G401.6 (cell line): Measurements from ENCODE around the gene FMO3.

Experiments
- FAIRE-seq: peaks from 2 replicates; lab custom pipeline; 2012; peaks lifted over from hg19 to GRCh38; lab: Jason Lieb, UNC

FMO3 gene

DNA sequence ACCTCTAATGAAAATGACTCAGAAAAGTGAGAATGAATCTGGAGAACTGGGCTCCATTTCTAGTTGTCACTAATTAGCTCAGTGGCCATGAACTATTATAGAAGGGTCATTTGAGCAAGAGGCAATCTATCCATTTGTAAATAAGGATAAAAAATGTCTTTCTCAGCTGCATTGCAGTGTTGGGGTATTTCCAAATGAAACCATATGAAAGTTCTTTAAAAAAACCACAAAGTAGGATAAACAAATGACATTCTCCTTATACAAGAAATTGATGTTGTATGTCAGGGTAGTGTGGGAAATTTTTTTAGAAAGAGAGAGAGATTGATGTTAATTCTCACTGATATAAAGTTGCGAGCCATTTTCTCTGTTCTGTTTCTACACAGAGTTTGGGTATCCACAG, 26.0 kb downstream of the FMO3 start:
- no peak for FAIRE-seq

DNA sequence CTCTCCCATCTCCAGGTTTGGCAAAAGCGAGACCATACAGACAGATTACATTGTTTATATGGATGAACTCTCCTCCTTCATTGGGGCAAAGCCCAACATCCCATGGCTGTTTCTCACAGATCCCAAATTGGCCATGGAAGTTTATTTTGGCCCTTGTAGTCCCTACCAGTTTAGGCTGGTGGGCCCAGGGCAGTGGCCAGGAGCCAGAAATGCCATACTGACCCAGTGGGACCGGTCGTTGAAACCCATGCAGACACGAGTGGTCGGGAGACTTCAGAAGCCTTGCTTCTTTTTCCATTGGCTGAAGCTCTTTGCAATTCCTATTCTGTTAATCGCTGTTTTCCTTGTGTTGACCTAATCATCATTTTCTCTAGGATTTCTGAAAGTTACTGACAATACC, 26.4 kb downstream of the FMO3 start:
- FAIRE-seq, result no peak

DNA sequence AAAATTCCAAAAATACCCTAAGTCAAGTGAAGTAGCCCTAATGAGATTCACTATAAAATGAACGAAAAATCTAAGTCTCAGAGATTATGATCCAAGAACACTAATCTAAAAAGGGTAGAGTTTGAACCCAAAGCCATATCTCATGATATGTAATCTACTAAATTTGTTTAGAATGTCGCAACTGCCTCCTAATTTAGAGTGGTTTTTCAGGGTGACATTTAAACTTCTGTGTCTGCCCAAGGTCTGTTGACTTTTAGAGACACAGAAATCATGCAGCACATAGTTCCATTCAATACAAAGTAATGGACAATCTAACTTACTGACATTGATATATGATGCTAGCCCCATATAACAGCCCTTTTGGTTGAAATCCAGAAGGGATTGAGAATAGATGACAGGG, 28.9 kb downstream of the FMO3 start:
- no peak for FAIRE-seq

DNA sequence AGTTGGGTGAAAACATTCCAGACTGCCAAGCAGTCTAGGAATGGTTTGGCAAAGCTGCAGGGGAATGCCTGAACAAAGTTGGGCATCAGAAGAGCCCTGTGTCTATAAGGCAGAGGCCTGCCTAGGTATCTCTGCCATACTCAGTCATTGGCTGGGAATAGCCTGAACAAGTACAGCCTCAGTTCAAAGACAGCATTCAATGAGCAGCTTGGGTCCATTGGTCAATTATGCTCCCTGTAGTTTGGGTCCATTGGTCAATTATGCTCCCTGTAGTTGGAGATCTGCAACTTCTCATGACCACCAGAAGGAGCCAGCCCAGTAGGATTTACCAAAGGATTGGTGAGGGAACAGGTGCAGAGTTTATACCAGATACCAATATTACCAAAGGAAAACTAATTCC, 31.6 kb downstream of the FMO3 start:
- FAIRE-seq, result no peak

DNA sequence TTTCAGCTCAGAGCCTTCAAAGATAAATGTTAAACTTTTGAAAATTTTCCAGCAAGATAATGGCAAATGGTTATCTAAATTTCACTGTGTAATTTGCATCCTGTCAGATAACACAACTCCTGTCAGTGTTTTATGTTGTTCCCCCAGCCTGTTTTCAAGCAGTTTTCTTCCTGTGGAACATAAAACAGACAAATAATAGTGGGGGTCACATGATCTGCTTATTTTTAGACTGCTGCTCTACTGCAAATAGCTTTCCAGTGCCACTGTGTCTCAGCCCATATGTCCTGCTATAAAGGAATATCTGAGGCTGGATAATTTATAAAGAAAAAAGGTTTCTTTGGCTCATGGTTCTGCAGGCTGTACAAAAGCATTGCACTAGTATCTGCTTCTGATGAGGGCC, 32.2 kb downstream of the FMO3 start:
- FAIRE-seq, result no peak

DNA sequence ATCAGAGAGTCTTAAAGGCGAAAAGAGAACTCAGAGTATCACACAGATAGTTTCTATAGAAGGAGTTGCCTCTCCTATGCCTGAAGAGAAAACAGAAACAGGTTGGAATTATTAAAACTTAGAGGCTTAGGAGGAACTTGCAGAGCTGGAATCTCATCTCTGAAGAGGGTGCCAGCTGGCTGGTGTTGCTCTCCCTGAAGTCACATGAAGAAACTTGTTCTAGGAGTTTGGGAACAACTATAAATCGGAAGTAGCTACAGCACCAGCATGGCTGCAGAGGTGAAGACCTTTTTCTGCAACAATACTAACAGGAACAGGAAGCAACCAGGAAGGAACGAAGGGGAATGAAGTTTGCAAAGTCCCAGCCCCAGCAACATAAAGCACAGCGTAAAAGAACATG, 35.8 kb downstream of the FMO3 start:
- FAIRE-seq, result no peak

DNA sequence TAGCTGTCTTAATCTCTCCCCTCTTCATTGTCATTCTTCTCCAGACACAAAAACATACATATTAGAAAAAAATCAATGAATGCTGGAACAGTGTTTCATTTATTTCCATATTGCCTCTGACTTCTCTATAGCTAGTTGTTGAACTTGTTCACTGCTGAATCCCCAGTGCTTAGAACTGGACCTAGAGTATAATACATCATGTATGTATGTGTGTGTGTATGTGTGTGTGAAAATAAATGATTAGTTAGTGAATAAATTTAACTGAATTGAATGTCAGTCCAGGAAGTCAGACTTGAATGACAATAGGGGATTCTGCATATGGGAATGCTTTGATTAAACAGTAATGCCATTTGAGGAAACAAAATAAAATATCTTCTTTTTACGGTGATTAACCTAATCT, 36.4 kb downstream of the FMO3 start:
- FAIRE-seq, result no peak

DNA sequence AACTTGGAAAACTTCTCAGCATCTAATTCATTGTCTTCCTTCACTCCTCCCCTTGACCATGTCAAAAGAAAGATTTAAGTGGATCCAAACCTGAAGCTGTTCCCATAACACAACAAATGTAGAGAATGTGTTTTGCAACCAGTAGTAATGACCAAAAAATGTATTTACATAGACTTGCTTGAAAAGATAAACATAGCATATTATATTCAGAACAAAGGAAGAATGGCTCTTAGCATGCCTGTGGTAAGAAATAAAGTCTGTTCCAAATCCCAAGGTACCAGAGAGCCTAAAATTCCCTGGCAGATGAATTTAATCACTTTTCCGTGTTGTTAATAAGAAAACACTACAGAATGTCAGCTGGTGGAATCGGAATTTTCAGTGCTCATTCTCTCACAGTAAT, 36.8 kb downstream of the FMO3 start:
- no peak for FAIRE-seq

DNA sequence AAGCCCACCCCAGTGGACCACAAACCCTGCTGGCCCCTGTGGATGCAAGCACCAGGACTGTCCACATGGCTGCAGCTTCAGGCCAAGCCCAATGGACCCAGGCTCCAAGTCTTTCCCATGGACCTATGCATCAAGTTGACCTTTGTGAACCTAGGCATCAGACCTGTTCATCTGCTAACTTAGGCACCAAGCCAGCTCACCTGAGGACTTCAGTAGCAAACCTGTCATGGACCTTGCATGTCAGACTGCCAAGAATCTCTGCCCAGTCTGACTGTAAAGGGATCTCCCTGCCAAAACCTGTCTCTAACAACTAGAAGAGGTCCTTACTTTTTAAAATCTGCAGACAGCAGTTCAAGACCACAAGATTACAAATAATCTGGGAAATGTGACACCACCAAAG, 37.8 kb downstream of the FMO3 start:
- no peak for FAIRE-seq

DNA sequence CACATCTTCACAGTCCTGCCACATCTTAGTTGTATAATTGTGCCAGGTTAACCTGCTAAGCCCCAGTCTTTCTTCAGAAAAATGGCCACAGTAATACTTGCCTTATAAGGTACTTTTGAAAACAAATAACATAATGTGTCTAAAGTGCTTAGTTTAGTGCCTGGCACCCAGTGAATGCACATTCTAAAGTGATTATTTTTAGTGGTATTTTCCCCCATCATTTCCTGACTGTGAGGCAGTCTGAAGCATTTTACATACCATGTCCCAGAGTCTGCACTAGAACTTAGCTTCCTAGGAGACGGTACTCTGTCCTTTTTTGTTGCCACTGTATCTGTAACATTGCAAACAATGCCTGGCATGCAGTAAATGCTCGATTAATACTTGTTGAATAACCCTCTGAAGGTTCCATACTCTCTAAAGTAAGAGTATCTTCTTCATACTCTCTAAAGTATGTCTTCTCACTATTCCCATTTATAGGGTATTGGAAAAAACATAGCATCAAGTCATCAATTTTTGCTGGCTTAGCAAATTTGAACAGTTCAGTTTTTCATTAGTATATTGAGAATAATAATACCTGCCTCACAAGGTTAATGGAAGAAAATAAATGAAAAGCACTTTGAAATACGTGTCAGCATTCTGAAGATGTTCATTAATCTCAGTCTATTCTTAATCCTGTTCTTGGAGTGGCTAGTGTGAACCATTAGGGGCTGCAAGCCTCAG, 43.7 kb downstream of the FMO3 start:
- no peak for FAIRE-seq

DNA sequence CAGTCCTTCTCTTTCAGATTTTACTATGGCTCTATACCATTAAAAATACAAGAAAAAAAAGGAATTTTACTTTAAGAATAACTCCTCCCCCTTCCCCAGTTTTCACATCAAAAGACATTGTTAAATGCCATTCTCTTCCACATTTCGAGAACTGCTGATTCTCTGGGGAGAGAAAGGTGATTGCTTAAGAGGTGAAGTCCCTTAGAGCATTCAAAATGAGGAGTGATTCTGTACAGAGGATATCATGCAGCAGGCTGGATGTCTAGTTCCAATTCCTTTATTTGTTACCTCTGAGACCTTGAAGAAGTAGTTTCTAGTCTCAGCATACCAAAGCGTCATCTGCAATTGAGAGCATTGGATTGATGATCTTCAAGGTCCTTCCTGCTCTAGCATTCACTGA, 46.9 kb downstream of the FMO3 start:
- no peak for FAIRE-seq

DNA sequence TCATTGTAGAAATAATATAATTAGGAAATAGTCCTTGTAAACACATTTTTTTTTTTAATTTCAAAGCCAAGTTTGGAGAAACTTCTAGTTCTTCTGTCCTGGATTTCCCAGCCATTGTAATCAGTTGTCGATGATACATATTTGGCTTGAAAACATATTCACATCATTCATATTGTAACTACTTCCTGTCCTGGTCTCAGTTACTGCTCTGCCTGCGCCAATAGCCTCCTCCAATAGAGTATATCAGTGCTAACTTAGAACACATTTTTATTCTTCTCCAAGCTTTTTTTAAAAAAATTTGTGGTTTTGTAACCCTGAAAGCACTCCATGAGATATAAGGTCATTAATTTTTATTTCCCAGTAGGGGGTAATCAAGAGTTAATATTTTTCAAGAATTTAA, 48.3 kb downstream of the FMO3 start:
- FAIRE-seq, result no peak

DNA sequence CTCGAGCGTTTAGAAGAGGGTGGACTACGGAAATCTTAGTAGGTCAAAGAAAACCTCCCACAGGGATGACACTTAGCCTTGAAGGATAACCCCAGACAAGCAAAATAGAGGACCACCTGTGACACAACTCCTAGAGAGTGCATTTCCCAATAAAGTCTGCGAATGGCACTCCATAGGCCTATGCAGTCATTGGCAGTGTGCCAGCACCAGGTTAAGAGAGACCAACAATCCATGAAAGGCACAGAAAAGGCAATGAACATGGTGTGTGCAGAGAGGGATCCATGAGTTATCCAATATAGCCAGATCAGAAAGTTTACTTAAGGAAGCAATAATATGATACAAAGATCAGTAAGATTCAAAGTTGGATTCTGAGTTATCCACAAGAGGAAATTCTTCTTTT, 49.2 kb downstream of the FMO3 start:
- no peak for FAIRE-seq

DNA sequence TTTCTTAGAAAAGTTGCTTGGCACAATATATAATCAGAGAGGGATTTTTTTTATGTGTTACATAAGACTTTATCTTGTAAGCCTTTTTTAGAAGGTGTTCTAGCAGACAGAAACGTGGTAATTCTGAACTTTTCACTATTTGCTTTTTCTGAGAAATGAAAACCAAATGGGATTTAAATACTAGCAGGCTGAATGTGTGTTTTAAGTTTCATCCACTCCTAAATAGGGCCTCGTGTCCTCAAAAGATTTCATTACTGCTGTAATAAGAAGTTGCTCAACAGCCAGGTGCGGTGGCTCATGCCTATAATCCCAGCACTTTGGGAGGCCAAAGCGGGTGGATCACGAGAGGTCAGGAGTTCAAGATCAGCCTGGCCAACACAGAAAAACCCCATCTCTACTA, 49.7 kb downstream of the FMO3 start:
- no peak for FAIRE-seq

DNA sequence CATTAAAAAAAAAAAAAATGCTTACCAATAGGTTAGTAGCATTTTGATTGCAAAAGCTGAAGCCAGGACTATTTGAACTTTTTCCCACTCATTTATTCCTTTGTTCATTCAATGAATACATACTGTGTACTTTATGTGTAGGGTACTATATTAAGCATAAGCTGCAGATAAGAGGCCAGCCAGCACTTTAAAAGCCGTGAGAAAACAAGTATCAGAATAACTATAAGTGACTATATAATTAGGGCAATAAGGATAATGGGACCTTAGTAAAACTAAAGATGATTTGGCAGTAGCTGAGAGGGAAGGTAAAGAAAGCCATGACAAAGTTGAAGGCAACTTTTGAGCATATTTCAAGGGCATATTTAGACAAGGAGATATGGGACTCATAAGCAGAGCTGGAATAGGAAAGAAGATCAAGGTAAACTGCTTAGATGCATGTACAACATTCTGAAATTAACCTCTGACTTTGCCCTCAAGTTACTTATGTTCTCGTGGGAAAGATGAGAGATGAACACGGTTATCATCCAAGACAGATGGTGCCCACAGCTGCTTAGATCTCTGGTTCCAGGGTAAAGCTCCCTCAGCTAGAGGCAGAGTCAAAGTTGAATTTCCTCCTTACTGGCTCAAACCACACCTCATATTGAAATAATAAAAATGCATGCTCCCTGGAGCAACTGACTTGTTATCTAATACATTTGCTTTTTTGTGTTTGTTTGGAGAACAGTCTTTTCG, 50.4 kb downstream of the FMO3 start:
- FAIRE-seq, result no peak

DNA sequence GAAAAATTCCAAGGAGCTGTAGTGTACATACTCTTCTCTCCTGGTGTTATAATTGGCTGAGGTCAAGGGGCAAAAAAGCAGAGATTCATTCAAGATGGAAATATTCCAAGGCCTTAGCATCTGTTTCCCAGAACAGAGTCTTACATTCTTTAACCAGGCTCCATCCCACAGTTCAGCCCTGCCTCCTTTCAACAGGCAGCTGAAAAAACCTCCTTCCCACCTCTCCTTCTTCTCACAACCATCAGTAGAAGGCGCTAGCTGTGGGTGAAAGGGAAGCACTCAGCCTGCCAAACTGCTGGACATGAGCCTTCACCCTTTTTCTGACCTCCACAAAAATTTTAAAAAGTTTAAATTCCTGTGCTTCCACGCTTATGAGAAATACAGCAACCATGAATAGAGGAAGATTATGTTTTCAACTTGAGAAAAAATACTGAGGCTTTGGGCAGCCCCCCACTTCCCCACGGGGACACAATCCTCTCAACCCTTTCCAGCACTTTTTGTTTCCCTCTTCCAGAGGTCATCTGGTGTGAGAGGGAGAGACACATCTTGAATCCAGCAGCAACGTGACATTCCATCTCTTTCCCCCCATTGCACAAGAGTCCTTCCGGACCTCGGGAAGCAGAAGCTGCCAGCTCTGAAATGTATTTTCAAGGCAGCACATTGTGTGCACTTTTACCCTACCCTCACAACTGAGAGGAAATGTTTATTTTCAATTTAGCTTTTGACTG, 51.1 kb downstream of the FMO3 start:
- FAIRE-seq, result no peak

DNA sequence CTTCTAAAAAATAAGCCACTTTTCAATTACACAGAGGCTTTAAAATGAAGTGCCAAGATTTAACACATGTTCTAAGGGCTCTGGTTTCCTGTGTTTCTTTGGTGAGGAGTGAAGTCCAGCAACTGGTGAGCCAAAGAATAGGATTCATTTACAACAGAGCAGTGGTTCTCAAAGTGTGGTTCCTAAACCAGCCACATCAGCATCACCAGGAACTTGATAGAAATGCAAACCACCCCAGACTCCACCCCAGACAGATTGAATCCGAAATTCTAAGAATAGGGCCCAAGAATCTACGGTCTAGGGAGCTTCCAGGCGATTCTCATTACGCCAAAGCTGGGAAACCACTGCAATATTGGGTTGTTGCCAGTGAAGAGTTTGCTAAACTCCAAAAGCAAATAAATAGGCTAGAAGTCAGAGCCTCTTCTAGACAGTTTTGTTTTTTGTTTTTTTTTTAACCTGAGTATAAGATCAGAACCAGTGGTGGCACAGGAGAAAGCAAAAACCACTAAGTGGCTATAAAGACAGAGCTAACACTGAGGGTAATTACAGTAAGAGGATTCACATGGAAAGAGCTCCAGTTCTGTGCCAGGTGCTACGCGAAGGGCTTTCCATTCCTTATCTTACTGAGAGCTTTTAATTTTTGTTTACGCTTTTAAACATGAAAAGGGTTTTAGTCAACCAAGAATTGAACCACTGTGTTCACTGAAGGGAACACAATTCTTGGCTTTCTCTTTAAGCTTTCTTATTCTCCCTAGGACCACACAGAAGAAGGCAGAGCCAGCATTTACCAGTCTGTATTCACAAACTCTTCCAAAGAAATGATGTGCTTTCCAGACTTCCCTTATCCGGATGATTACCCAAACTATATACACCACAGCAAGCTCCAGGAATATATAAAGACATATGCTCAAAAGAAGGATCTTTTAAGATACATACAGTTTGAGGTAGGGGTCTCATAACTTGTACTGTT, 52.0 kb downstream of the FMO3 start:
- FAIRE-seq, result no peak

DNA sequence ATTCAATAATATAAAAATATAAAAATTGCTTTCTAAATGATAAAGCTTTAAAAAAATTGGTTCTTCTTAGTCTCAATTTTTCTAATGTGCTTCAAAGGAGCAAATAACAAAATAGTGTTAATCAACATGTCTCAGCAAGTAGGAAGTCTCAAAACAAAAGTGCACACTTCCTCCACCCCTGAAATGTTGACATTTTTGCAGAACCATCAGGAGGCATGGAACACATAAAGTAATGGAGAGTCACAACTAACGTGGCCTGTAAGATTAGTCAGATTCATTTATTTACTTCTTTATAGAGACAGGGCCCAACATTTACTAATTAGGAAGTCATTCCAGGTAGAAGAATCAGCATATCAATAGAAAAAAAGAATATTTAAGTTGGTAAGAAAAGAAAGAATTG, 59.5 kb downstream of the FMO3 start:
- no peak for FAIRE-seq

DNA sequence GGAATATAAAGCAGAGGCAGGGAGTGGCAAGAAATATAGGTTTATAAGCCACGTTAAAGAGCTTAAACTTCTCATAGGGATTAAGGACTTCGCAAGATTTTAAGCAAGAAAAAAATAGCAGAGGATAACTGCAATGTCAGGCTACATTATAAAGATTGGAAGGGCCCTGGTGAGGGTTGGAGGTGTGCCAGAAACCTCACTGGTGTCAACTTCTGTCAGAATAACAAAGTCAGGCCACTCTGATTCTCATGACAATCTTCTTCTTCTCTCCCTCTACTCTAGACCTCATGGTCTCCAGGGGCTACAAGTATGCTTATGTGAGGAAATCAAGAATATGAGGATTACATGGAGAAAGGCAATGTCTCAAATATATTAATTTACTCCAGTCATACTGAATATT, 61.8 kb downstream of the FMO3 start:
- FAIRE-seq, result no peak

DNA sequence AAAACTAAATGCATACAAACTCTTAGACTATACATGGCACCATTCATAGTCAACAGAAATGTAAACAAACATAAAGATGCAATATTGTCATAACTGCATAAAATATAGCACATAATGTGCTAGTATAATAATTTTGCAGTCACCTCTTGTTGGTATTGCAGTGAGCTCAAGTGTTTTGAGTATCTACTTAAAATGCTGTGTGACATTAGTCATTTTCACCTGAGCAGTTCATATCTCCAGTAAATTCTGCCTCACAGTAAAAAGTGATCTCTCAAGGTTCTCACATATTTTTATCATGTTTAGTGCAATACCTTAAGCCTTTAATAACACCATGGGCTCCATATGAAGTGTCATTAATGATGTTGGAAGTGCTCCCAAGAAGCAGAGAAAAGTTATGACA, 64.8 kb downstream of the FMO3 start:
- FAIRE-seq, result no peak

DNA sequence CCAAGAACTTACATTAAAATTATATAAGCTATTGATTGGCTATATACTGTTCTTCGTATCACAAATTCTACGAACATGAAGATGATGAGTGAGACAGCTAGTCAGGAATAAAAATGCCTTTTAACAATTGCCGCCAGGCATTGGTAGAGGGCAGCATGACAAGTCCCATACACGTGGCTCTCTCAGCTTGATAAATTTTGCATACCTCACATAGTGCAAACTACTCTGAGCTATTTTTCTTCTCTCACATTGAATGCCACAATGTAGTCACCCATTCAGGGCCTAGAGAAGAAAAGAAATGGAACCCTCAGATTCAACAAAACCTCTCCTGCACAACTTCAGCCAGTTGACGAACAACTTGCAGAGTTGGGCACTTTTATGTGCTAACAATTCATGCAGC, 67.4 kb downstream of the FMO3 start:
- no peak for FAIRE-seq

DNA sequence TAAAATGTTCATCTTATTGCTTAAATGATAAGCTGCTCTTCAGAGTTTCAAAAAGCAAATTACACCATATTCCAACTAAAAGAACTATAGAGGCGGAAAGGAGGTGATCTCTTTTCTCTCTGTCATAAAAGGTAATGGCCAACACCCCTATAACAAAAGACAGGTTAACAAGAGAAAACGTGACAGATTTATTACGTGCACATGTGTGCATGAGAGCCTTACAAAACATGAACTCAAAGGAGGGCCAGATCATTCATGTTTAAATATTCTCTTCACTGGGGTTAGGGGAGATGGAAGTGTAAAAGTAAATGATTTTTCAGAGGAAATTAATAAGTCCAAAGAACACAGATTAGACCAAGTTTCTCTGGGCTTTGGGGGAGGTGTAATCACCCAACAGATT, 67.8 kb downstream of the FMO3 start:
- no peak for FAIRE-seq
